ENCODE results near the gene LY6G5C.

LY6G5C gene

DNA sequence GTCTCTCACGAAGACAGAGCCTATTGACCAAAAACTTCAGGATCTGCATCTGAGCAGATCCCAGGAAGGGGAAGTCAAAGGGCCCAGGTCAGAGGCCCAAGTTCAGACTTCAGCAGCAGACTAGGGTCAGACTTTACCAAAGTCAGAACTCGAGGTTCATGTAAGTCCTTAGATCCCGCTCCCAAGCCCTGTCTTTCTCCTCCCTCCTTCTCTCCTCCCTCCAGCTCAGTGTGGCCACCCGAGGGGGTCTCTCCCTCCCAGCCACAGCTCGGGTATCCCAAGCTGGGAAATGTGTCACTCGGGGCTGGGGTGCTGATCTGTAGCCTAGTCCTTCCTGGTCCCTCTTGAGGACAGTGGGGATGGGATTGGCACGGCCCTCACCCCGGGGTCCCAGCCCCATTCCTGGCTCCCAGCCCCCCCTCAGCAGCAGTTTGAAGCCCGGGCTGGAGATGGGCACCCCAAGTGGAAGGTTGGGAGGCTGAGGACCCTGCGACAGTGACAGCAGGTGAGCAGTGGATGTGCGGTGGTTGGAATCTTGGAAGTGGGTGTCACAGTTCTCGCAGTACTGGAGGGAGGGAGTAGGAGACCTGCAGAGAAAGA is 18.6 kb downstream of the LY6G5C start:
- no peak for DNase-seq

DNA sequence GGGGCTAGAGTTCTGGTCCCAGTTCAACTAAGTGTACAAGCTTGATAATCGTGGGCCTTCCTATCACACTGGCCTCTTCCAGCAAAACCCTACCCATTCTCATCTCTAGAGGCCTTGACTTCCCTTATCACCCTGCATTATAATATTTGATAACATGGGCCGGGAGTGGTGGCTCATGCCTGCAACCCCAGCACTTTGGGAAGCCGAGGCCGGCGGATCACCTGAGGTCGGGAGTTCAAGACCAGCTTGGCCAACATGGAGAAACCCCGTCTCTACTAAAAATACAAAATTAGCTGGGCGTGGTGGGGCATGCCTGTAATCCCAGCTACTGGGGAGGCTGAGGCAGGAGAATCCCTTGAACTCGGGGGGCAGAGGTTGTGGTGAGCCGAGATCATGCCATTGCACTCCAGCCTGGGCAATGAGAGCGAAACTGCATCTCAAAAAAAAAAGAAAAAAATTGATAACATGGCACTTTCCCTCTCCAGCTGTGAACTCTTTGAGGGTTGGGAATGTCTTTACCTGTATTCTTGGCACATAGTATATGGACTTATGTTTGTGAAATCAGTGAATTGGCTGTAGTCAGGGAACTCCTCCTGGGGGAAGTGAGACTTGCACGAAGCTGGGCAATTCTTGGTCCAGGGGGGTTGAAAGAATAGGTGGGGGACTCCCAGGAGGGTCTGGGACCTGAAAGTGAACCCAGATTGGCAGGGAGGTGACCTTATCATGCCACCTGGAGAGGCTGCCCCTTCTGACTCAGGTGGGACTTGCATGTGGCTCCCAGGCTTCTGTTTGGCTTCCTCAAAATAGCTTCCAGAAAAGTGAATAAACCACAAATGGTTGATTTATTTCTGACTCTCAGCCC is 19.4 kb downstream of the LY6G5C start:
- DNase-seq: no peak

DNA sequence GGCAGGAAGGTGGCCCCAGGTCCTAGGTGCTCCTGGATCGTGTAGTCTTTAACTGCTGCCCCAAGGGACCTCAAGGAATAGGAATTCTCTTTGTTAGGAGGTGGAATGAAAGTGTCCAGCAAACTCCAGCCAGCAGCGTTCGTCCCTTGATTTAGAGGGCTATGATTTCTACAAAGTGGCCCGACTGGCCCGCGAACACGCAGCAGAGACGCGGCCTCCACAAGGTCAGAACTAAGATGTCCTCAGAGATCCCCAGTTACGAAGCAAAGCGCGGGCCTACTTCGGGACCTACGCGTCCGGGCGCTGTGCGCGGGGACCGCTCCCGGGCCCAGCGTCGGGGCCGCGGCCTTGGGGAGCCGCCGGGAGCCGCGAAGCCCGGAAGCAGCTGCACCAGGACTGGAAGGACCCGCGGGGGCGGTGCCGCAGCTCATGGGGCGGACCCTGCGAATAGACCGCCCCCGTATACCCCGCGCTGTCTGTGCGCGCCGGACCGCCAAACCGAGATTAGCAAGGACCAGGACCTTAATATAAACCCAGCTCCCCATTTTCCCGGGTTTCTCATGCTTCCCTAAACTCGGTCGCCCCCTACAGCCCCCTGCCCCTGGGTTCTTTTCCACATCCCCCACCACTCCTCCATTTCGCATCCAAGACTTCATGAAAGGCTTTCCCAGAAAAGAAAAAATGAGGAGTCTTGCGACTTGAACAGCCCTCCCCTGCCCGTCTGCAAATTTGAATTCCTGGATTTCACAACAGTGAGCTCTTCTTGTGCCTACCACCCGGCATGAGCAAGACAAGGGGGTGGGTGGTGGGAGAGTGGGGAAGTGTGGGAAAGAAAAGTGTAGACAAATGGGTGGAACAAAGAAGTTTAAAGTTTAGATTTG is 20.2 kb downstream of the LY6G5C start, which contains the start of gene C6orf47:
Gene C6orf47 (minus strand): TSS at position 398 of the 881 bp plus-strand sequence. CDS start 831 bp downstream, outside the sequence.
- peak; percentile 76 for DNase-seq

DNA sequence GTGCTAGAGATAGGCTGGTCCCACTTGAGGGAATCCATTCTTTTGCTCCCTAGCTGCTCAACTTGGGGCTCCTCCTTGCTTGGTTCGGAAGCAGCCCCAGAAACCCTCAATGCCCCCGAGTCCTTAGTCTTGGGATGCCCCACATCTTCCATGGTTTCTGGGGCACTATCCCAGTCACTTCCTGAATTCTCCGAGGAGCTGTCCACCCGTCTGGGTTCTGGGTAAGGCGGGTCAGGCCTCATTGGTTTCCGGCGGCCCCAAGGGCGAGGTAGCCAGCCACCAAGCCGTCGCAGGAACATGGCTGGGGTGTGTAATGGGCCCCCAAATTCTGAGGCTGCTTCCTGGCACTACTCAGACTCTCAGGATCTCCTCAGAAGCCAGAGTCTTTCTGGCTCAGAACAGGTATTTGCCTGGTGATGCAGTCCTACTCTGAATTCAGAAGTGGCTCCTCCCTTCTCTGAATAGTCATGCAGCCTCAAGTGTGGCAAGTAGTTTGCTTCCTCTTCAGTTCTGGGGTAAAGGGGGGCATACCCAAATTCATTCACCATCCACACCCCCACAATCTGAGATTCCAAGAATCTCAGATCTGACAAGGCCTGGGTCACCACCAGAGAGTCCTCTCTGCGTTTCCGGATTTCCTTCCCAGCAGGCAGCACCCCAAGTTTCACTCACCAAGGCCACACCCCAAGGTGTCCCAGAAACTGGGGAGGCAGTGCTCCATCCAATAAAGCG is 21.1 kb downstream of the LY6G5C start:
- peak; percentile 43 to 70 for DNase-seq

DNA sequence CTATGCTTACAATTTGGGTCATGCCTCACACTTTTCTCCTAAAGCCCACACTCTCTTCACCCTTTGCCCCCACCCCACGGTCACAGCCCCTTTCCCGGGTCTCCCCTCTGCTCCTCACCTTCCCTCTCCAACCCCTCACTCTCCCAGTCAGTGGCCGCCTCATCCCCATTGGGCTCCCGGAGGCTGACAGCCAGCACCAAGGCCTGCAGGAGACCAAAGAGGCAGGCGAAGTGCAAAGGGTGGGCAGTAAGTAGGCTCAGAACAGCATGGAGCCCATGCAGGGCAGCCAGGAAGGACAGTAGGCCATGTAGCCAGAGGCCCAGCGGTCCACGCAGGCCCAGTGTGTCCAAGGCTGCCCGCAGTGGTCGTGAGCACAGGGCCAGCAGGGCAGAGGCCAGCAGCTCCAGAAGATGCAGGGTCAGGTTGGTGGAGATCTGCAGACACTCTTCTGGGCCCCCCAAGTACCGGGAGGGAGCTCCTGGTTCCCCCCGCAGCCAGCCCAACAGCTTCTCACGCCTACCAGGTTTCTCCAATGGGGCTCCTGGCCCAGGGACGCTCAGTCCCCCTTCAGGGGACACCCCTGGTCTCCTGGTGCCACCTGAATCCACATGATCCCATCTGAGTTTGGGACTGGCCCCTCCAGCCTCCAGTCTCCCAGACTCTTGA is 21.8 kb downstream of the LY6G5C start:
- DNase-seq: no peak

DNA sequence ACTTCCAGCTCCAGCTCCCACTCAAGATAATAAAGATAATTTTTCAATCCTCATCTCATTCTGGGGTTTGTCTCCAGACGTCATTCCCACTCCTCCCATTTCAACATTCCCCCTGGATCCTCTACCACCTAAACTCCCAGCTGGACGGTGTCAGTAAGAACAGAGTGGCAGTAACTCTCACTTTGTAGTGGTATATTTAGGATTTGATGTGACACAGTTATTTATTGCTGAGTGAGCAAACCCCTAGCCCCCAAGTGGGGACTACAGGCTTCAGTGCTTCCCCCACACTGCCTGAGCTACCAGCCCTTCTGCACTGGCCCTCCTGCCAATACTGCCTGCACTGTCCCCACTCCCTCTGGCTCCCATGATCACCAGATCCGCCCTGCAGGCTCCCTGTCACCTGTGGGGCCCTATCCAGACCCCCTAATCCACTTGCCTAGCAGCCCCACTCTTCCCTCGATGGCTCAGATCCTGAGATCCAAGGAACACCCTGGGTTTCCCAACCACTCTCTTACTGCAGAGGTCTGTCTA is 22.6 kb downstream of the LY6G5C start:
- no peak for DNase-seq

DNA sequence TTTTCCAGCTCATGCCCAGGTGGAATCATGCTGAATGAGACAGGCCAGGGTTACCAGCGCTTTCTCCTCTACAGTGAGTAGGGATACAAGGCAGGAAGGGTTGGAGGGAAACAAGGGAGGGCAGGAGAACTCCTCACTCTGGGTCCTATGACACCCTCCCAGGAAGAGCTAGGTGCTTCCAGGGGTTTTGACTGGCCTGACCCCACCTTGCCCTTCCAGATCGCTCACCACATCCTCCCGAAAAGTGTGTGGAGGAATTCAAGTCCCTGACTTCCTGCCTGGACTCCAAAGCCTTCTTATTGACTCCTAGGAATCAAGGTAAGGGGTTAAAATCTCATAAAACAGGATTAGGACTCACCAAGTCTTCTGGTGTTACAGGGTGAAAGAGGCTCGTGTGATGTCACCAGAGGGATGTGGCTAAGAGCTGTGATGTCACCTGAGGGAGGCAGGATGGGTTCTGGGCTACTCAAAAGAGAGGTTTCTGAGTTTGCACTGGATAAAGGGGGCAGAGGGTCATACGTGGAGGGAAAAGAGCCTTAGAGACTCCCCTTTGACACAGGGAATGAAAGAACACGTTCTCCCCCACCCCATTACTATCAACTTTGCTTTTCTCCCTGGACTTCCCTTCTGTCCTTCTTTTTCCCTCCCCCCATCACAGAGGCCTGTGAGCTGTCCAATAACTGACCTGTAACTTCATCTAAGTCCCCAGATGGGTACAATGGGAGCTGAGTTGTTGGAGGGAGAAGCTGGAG is 23.3 kb downstream of the LY6G5C start:
- peak; percentile 26 to 43 for DNase-seq

DNA sequence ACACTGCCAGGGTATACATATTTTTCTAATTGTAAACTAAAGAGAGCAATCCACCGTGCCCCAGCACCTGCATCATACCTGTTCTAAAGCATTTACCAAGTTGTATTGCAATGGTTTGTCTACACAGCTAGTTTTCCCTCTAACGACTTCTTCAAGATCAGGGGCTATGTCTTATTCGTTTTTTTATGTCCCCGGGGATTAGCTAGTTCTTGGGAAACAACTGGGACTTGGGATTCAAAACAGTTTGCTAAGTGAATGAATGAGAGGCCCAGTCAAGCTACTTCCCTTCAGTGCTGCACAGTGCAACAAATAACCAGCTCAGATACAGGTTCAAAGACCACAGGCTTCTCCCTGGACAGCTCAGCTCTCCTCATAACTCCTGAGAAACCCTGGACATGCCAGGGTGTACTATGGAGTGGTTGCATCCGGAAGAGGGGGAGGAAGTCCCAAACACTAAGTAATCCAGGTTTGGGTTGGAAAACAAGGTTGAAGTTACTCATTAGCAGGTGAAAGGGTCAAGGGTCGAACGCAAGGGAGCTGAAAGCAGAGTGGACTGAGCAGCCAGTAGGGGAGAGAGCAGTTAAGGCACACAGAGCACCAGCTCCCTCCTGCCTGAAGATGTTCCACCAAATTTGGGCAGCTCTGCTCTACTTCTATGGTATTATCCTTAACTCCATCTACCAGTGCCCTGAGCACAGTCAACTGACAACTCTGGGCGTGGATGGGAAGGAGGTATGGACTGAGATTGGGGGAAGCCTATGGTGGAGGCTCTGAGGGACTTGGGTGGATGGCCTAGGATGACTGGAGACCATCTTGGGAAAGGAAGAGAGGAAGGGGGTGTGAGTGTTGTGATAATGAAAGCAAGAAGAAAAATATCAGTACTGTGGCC is 25.3 kb downstream of the LY6G5C start, which contains the start of gene APOM:
Gene APOM (plus strand): TSS at position 546 of the 889 bp plus-strand sequence. CDS start 73 bp downstream, at position 619.
- no peak for DNase-seq

DNA sequence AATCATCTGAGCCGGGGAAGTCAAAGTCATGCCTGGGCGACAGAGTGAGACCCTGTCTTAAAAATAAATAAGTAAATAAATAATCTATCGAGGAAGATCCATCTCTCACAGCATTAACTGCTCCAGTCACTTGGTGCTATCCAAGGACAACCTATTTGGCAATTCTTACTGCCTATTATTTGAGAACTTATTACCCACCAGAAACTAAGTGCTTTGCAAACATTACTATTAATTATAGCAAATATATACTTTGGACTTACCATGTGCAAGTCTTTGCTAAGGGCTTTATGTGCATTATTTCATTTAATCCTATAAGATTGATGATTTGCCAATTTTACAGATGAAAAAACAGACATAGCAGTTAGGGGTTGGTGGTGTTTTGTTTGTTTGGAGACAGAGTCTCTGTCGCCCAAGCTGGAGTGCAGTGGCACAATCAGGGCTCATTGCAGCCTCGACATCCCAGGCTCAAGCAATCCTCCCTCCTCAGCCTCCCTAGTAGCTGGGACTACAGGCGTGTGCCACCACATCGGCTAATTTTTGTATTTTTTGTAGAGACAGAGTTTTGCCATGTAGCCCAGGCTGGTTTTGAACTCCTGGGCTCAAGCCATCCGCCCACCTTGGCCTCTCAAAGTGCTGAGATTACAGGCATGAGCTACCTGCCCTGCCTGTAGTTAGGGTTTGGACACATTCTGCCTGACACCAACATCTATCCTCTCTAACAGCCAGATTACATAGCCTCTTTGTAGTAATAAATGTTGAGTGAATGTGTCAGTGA is 26.1 kb downstream of the LY6G5C start:
- DNase-seq: no peak

DNA sequence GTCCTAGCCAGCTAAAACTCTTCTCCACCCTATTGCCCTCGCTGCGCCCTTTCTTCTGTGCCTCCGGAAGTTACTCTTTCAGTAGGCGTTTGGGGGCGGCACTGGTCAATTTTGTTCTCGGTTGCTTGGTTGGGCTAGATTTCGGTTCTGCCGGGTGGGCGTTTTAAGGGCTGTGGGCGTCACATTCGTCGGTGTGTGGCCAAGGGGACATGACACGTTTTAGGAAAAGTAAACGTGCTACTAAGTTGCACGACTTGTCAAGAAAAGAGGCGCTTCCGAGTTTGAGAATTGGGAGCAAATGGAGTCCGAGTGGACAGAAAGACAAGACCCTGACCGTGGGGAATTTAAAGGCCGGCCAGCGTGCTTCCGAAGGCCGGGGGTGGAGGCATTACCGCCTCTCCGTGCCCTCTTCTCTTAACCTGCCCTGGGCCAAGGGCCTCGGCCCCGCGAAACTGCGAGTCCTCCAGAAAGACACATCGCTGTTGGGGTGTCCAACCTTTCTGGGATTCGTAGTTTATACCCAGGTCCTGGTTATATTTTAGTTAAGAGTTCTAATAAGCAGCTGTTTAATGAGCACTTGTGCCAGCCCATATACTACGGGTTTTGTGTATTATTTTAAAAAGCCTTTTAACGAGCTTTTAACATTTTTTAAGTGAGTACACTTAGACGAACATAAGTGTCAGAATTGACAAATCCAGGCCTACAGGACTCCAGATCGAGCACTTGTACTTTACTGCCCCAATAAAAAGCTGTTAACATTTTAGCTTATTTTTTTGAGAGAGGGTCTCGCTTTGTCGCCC is 27.7 kb downstream of the LY6G5C start:
- peak in 1 of 2 donors; percentile 92 for DNase-seq

DNA sequence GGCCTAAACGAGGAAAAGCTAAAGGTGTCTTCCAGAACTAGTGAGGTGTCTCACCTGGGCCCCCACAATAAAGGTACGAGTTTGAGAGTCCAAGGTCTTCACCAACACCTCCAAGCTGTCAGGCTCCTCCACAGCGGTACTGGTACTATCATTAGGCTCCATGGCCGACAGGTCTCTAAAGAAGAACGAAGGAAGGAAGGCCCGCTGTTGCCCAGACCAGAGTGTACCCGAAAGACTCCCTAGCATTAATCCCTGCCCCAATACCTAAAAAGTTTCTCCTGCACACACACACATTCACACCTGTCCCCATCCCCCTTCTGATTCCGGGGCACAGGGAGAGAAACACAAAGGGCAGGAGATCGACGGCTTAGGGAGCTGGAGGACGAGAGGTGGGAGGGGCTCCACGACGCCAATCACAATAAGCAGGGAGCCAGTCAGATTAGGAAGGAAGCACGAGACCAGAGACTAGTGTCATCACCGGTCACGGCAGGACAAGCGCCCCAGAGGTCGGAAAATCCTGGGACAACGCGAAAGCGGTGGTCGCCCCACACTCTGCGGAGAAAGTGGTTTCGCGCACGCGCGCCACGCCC is 29.2 kb downstream of the LY6G5C start:
- DNase-seq: no peak

DNA sequence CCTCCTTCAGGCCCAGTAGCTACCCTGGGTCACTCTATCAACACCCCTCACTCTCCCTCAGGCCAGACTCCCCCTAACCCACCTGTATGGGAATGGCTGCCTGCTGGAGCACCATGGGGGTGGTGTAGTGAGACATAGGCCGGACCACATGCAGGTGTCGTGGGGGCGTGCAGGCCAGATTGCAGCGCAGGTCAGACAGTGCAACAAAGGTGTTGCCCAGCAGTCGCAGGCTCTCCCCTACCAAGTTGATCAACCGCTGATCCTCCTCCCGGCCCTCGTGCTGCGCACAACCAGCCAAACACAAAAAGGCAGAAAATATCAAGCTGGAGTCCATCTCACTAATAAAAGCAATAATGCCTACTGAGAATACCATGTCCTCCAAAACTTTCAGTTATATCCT is 35.5 kb downstream of the LY6G5C start:
- no peak for DNase-seq

DNA sequence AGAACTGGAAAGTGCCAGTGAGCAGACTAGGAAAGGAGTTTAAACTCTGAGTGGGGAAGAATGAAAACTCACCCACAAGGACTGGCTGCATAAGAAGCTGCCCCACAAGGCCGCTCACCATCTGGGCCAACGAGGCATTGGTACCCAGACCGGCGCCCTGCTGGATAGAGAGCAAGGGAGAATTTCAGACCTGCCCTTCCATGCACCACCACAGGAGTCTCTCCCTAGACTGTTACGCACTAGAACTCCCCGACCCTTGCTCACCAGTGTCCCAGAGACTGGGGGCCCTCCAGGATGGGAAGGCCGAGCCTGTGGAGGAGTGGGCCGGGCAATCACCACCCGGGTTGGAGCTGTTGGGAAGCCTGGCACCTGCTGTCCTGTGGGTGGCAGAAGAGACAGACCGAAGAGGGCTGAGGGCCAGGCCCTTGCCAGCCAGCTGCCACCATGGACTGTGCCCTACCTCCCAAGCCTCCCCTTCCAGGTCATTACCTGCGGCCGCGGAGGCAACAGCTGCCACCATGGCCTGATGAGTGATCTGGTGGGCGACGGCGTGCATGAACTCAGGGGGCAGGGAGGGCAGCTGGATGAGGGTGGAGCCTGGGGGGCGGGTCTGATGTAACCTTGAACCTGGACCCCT is 36.9 kb downstream of the LY6G5C start:
- no peak for DNase-seq

DNA sequence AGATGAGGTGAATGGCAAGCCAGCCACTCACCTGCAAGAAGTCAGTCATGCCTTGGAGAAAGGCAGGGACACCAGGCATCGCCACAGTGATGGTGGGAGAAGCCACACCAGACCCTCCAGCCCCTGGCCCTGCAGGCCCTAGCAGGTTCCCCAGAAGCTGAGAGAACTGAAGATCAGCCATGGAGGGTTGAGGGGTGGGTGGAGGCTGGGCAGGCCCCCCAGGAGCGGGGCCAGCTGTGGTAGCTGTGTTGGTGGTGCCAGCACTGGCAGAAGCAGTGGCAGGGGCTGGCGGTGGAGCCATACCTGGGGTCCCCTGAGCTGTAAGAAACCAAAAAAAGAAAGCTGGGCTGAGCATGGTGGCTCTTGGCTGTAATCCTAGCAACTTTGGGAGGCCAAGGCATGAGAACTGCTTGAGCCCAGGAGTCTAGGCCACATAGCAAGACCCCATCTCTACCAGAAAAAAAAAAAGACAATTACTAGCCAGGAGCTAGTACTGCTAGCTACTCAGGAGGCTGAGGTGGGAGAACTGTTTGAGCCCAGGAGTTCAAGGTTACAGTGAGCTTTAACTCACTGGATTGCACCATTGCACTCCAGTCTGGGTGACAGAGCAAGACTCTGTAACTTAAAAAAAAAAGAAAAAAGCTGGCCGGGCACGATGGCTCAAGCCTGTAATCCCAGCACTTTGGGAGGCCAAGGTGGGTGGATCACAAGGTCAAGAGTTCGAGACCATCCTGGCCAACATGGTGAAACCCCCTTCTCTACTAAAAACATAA is 37.9 kb downstream of the LY6G5C start:
- no peak for DNase-seq

DNA sequence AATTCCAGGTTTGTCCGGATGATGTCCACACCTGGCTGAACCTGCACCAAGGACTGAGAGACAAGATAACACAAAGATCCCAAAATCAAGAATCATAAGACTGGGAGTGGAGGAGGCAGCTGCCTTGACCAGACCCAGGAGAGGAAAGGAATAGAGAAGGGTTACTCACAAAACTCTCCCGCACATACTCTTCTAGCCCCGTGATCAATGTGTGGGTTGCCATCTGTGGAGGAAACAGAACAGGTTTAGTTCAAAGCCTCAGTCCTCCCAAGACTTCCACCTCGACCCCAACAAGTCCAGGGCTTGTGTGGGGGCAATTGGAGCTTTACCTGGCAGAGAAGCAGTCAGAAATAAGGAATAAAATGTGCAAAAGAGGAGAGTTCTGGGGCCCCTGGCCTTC is 39.5 kb downstream of the LY6G5C start:
- DNase-seq: no peak

DNA sequence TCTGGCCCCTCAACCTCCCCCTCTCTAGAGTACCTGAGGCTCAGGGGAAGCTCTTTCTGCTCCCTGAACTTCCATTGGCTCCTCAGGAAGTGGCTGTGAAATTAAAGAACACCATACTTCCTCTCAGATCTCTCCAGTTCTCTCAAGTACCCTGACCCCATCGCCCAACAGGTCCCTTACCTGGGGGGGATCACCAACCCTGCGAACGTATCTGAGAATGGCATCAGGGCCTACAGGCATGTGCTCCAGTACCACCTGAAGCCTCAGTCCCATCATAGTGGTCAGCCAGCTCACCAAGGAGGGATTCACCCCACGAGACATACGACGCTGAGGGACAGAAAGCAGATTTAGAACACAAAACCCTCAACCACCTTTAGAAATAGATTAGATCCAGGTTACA is 40.3 kb downstream of the LY6G5C start:
- no peak for DNase-seq

Measured in CD4-positive, alpha-beta T cell treated with Interleukin-4 for 1 hour (primary cell).